Right renal cortex interstitium (tissue), 3 donors: ENCODE measurements around the gene PROM1. TPM values are rescaled to one million over a fixed set of nuclear protein-coding genes. Genes with fewer than 3 reads are reported as not detected.

ENCODE experiments used
- DNase-seq, 3 donors: peaks; one replicate each; pipeline ENCODE4 v3.0.0-alpha.2; 2013; ENCODE audit warnings: low read depth in 3 of 3, low spot score in 2 of 3
- polyA plus RNA-seq, 3 donors: library from polyadenylated mRNA; unstranded; fragments of 120-200 nt; gene quantifications; one replicate each; pipeline ENCODE4 v1.2.1, GENCODE V29; 2013; ENCODE audit not compliant: insufficient read length in 3 of 3

The PROM1 gene, protein sequence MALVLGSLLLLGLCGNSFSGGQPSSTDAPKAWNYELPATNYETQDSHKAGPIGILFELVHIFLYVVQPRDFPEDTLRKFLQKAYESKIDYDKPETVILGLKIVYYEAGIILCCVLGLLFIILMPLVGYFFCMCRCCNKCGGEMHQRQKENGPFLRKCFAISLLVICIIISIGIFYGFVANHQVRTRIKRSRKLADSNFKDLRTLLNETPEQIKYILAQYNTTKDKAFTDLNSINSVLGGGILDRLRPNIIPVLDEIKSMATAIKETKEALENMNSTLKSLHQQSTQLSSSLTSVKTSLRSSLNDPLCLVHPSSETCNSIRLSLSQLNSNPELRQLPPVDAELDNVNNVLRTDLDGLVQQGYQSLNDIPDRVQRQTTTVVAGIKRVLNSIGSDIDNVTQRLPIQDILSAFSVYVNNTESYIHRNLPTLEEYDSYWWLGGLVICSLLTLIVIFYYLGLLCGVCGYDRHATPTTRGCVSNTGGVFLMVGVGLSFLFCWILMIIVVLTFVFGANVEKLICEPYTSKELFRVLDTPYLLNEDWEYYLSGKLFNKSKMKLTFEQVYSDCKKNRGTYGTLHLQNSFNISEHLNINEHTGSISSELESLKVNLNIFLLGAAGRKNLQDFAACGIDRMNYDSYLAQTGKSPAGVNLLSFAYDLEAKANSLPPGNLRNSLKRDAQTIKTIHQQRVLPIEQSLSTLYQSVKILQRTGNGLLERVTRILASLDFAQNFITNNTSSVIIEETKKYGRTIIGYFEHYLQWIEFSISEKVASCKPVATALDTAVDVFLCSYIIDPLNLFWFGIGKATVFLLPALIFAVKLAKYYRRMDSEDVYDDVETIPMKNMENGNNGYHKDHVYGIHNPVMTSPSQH
- polyA plus RNA-seq: 10 to 100 TPM; 36.5 to 39.6 (median 38.1) TPM

DNA sequence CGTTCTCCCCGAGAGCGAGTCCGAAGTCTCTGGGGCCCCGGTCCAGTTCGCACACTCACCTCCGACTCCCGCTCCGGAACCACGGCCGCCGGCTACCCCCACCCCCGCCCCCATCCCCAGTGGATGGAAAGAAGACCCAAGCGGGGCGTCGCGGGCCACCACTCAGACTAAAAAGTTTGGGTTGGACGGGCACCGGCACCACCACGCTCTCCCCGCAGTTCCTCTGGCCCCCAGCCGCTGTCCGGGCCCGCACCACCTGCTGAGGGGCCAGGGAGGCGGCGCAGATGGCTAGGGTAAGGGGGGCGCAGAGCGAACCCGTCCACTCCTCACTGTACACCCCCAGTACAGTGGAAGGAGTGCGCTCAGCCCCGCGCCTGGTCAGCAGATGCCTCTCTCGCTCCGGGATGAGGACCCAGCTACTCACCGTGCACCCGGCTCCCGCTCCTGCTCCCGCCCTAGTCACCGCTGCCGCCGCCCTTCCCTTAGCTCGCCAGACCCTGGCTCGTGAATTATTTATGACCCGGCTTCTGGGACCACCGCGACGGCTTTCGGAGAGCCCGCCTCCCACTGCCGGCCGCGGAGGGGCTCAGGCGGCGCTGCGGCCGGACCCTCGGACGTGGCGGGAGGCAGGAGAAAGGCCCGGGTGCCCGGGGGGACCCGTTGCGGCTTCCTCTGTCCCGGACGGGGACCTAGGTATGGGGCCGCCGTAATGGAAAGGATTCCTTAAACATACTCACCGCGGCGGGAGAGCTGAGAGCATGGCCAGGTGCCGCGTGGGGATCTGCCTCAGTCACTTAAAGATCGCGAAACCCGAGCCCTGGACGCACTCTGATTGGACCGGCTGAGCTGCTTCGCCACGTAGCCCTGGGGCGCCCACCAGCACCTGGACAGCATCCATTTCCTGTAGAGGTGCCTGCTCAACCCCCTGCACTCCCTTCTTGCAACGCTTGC lies at the start of gene PROM1:
Gene PROM1, minus strand, starts transcription at position 783 of the 951 bp plus-strand sequence. CDS start 8,117 bp downstream, outside the sequence.
- DNase-seq: peak in 2 of 3 donors; percentile 25 to 41

DNA sequence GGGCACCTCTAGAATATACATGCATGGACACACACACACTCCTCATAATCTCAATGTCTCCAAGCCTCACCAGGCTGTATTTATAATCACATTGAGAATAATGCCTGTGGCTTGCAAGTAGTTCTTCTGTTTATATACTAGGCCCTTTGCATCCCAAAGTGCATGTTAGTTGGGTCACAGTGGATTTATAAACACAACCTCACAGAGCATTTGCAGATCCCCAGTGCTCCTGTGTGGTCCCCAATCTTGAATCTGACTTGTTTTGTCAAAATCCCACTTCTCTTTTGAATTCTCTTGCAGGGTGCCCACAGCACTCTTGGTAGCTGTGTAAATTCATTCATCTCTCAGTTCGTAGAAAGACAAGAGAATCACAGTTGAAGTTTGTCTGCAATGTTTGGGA lies 49.6 kb upstream of the PROM1 start:
- no peak for DNase-seq

DNA sequence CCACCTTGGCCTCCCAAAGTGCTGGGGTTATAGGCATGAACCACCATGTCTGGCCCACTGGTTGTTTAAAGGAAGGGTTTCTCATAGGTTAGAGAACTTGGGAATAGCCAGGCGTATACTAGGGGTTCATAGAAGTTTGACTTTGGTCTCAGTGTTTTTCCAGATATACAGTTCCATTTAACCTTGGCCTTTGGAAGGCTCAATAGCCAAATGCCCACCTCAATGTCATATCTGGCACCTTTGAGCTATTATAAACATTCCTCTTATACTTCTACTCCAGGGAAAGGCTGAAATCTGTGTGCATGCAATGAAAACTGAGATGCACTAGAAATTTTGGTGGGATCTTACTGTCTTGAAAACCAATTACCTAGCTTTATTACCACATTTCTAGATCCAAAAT lies 47.5 kb upstream of the PROM1 start:
- DNase-seq: no peak

DNA sequence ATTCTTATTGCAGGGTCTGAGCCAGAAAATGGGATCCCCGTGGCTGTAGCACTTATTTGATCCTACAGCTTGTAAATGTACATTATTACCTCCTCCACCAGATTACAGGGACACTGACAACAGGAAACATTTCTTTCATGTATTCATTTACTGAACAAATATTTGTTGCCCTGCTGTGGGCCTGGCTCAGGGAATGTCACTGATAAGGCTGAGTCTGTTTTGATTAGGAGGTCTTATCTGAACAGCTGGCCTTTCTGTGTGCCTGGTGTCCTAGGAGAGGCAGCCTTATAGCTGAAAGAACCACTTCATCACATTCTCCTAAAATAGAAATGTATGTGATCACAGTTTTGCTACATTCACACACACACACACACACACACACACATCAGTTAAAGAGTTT lies 45.5 kb upstream of the PROM1 start:
- no peak for DNase-seq

DNA sequence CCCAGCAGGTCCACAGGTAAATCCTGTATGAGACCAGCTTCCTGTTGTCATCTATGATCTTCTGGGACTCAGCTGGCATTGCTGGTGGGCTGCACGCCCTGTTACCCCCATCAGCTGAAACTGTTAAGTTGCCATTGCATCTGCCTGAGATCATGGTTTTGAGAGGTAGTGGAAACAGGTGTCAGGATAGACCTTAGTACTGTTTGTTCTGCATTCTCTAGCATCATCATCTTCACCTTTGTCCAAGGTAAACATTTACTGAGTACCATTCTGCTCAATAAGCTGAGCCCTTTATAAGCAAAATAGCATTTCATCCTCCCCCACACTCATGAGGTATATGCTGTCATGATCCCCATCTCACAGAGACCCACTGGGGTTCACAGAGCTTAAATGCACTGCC lies 42.9 kb upstream of the PROM1 start:
- no peak for DNase-seq

DNA sequence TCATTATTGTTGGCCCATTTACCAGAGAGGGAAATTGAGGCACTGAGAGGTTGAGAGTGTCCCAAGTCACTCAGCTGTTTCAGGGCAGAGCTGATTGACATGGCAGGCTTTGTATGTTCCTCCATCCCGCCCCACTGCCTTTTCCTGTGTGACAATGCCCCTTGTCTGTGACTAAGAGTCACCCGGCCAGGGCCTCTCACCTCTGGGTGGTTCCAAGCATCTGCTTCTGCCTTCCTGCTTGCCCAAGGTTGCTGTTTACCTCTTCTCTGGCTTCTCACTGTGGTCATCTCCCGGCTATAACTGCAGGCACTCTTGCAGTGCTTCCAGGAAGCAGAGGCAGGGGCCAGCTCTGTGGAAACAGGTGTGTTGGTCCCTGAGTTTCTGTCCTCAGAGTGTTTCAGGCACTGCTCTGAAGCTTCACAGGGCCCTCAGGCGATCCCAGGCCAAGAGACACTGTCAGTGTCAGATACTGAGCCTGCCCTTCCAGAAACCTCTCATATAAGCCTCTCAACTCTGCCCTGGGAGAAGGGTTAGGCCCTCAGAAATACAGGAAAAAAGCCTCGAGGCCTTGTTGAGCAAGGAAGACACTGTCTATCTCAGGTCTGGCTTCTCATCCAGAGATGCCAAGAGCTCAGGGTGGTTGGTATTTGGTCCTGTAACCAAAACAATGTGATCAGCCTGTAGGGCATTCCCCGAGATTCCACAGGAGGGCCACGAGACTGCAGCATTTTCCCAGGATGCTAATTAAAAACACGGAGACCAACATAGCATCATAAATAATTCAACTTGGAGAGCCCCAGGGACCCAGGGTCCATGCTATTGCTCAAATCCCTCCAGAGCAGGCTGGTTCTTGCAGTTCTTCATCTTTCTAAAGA lies 42.0 kb upstream of the PROM1 start:
- DNase-seq: no peak

DNA sequence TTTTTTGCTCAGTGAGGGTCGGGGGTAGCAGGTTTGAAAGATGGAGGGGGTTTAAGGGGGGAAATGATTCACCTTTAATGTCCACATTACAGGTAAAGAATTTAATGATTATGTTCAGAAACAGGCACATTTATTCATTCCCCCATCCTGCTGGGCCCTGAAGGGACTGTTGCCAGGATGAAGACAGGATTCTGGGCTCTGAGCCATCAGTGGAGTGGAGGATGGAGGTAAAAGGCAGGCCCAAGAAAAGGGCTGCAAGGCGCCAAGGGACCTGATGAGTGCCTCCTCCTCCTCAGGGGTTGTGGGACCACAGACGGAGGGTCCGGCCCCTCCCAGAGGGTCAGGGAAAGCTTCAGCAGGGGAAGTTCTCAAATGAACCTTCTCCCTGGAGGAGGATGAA lies 40.4 kb upstream of the PROM1 start:
- no peak for DNase-seq

DNA sequence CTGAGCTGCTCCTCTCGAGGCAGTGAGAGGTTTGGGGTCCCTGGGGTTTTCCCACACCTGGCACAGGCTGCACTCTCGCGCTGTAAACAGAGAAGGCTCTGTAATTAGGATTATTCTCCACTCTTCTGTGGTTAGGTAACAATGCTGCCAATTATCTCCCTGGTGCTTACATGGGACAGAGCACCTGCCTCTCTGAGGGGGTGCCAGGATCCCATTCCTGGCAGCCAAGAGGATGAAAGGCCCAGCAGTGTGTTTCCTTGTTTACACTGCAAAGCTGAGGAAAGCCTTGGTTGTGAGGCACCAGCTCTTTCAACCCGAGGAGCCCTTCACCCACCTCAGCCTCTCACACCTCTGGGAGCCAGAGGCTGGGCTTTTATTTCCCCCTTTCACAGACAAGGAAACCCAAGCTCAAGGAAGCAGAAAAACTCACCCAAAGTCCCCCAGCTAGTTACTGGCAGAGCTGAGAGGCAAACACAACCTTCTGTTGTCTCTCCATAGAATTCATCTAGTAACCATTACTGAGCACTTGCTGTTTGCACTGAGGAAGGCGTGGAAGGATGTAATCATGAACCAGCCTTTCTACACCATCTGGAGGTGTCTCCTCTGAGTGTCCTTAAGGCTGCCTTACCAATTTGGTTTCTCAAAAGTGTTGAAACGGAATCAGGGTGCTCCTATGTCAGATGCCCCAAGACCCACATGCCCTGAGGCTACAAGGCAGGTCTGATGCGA lies 39.7 kb upstream of the PROM1 start:
- no peak for DNase-seq

DNA sequence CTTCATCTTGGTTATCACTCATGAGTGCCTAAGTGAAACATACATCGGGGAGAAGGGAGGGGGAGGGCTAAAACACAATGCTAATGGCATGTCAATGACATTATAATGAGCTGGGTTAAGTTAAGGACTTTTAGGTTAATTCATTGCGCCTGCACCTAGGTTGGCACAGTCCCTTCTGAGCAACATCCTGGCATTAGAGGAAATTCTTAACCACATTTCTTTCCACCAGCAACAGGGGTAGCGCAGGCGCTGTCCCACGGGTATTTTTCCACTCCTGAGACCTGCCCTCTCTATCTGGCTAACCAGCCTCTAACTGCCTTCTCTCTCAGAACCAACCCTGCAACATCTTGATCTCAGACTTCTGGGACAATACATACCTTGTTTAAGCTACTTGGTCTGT lies 39.0 kb upstream of the PROM1 start:
- DNase-seq: no peak

DNA sequence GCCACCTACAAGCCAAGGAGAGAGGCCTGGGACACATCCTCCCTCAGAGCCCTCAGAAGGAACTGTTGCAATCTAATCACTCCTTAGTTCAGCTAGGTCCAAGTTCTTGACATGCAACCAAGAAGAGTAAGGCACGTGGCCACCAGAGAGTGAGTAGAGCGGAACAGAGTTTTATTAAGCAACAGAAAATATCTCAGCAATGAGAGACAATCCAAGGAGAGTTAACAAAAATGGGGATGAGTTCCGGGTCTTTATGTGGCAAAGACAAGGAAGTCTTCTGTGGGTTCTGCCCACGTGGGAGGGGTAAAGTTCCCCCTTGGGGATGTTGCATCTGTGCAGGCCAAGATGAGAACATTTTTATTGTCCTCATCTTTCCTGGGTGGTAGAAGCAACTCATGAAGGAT lies 38.5 kb upstream of the PROM1 start:
- DNase-seq: no peak

DNA sequence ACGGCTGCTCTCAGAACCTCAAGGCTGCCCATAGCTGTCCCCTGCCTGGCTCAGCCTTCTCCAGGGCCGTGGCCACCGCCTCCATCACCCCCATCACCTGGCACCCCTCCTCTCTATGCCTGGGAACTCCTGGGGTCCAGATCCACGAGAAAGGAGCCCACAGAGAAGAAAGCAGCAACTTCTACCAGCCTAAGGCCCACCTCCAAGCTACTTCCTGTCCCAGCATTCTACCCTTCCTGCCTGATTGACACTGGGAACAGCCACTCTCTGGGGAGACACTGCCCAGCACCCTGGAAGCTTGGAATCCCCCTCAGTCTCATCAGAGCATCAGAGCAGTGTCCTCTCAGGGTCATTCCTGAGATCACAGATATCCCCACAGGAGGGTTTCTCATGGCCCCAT lies 36.9 kb upstream of the PROM1 start:
- DNase-seq: no peak

DNA sequence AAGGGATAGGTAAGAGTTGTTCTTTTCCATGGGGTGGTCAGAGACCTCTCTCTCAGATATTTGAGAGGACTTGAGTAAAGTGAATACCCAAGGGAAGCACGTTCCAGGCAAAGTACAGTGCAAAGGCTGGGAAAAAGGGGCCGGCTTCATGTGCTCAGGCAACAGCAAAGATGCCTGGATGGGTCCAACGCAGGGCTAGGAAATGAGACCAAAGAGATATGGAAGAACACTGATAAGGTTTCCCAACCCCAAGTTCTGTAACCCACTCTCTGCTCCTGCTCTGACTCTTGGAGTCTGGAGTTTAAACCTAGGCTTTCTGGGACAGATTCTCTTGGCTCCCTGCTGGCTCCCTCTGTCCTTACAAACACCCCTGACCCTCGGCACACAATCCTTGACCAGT lies 36.2 kb upstream of the PROM1 start:
- DNase-seq: no peak

DNA sequence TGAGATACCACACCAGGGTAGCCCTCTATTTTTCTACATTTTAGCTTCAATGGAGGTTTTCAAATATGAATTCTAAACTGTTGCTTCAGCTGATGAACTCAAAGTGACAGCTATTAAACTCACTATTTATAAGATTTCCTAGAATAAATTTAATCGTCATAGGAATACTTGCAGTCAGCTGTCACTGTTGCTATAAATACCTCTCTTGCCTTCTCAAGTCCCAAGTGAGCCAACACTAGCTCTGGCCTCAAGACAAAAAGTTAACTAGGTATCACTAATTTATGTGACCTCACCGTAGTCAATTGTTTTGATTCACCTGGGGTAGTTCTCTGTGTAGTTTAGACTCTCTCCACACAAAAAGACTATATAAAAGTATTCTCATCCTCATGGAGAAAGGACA lies 34.3 kb upstream of the PROM1 start:
- no peak for DNase-seq

DNA sequence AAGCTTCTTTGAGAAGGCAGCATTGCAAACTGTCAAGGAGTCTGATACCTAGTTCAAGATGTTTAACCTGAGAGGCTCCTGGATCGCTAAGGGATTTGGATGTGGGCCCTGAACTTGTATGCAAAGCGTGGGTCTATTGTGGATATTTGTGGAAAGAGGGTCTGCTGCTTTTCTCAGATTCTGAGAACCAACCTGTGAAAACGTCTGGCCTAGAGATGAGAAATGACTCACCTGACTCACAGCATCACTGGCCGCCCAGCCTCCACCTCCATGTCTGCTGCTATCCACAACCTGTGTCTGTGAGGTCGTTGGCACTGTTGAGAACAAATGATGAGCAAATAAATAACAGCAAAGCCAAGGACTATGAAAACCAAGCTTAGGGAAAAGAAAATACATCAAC lies 33.3 kb upstream of the PROM1 start:
- DNase-seq: no peak

DNA sequence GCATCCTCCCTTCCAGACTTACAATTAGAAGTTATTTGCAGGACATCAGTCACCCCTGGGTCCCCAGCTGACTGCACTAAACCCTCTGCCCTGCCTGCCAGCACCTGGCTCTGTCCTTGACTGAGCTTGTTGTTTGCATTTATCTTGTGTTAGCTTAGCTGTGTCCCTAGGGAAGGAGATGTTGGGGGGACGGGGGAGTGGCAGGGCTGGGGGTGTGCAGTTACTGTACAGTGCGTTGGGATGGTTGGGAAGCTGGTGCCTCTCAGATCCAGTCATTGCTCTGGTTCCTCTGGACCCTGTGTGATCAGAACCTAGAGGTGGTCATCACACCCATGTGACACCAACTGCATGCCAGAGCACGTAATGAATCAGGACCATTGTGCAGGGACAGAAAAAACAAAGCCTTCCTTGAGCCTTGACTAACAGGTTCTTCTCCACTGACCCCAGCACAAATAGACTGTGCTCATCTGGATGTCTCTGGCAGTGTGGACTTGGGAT lies 32.7 kb upstream of the PROM1 start:
- DNase-seq: no peak

DNA sequence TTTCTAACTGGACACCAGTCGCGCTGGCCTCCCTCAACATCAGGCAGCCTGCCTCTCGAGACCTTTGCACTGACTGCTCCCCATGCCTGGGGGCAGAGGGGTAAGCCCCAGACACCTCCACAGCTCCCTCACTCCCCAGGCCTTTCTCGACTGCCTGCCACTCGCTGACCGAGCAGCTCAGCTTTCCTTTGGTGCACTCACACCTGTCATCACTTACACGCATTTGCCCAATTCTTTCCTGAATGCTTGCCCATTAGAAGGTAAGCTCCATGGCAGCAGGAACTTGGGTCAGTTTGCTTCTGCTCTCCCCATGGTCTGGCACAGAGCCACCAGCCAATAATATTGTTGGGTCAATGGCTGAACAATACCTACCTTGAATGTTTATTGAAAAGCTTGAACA lies 32.2 kb upstream of the PROM1 start:
- no peak for DNase-seq

DNA sequence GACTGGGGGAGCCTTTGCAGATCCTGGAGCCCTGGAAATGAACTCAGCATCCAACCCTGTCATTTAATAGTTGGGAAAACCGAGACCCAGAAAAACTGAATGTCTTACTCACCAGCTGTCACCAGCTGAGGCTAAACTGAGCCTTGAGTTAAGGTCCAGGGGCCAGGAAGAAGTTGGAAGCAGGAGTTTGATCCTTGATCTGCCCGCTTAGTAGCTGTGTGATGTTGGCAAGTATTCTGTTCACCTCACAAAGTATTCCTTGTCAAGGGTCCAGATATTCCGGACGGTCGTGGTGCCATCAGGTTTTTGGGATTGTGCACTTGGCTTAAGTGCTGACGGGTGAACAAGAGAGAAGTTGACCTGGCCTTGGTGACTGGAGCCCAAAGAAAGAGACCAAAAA lies 30.7 kb upstream of the PROM1 start:
- DNase-seq: no peak

DNA sequence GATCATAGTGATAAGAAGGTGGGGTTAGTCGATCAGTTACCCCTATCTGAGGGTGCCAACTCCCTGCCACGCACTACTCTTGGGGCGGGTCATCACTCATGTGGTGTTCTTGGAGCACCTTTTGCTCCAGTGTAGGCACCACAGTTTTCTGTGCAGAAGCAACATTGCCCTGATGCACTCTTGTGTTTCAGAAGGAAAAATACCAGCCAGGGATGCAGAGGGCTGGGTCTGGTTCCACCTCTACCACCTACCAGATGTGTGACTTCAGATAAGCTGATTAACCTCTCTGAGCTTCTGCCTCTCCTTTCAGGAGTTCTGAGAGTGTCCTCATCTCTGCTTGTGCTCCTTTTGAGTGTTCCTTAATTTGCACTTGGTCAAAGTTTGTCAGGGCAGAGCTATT lies 29.9 kb upstream of the PROM1 start:
- DNase-seq: no peak

DNA sequence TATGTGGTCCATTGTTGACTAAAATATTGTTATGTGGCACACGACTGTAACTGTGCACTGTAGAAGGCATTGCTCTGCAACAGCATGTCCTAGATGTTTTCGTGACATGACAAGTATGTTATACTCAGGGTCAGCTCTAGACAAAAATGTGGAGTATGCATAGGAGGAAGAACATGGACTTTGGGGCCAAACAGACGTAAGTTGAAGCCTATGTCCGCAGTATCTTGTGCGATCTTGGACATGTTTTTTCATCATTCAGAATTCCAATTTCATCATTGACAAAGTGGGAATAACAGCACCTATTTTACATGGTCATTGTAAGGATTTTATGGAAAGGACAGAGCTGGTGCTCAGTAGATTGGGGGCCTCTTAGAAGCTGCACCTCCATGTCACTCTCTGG lies 27.7 kb upstream of the PROM1 start:
- no peak for DNase-seq
